GM23338 (cell line): ENCODE measurements around the gene IGF2BP3. TPM values are rescaled to one million over a fixed set of nuclear protein-coding genes. Genes with fewer than 3 reads are reported as not detected.
A peak's percentile ranks its signal among the peaks of the same experiment; 100 is the strongest.

ENCODE experiments used
- ATAC-seq: fragments of 200-7000 bp; cut with Tn5 transposase; 3 replicates; pipeline ENCODE4 v1.9.1; 2020
- DNase-seq: peaks from one replicate; pipeline ENCODE4 v3.0.0-alpha.2; 2015; ENCODE audit warnings: low spot score
- H2AFZ ChIP-seq: fragments of 200-600 bp; sonication (generic); 2 replicates; pipeline ENCODE4 v1.8.0; 2016; ENCODE audit warnings: antibody characterized with exemption, mild to moderate bottlenecking, moderate library complexity
- H3F3A ChIP-seq: fragments of 200-600 bp; sonication (generic); replicated peaks from 2 replicates; pipeline ENCODE4 v1.8.0; 2017; ENCODE audit warnings: antibody characterized with exemption, mixed run types, low read depth
- H3K27ac ChIP-seq: fragments of 200-600 bp; sonication (generic); 2 replicates; pipeline ENCODE4 v1.6.1; 2016; ENCODE audit warnings: low read depth
- H3K27me3 ChIP-seq: fragments of 200-600 bp; sonication (generic); 2 replicates; pipeline ENCODE4 v1.8.0; 2016; ENCODE audit warnings: mild to moderate bottlenecking, mixed run types, moderate library complexity; ENCODE audit not compliant: insufficient read depth
- H3K36me3 ChIP-seq: fragments of 200-600 bp; sonication (generic); 2 replicates; pipeline ENCODE4 v1.8.0; 2016; ENCODE audit warnings: mild to moderate bottlenecking; ENCODE audit not compliant: insufficient read depth
- H3K4me1 ChIP-seq: fragments of 200-600 bp; sonication (generic); 2 replicates; pipeline ENCODE4 v1.8.0; 2016; ENCODE audit warnings: mild to moderate bottlenecking, moderate library complexity; ENCODE audit not compliant: insufficient read depth
- H3K4me2 ChIP-seq: fragments of 200-600 bp; sonication (generic); 2 replicates; pipeline ENCODE4 v1.7.1; 2017; ENCODE audit warnings: mixed run types
- H3K4me3 ChIP-seq: fragments of 200-600 bp; sonication (generic); 2 replicates; pipeline ENCODE4 v1.6.1; 2016; ENCODE audit warnings: mixed run types
- H3K79me2 ChIP-seq: fragments of 200-600 bp; sonication (generic); replicated peaks from 2 replicates; pipeline ENCODE4 v1.8.0; 2017; ENCODE audit warnings: mild to moderate bottlenecking; ENCODE audit not compliant: insufficient read depth
- H3K9me2 ChIP-seq: fragments of 200-600 bp; sonication (generic); 2 replicates; pipeline ENCODE4 v1.8.0; 2017; ENCODE audit not compliant: insufficient read depth
- H4K20me1 ChIP-seq: fragments of 200-600 bp; sonication (generic); replicated peaks from 2 replicates; pipeline ENCODE4 v1.8.0; 2017; ENCODE audit warnings: mild to moderate bottlenecking; ENCODE audit not compliant: insufficient read depth
- H3K27ac Mint-ChIP-seq: 2 replicates; pipeline ENCODE4 v1.8.0; 2020; ENCODE audit warnings: inconsistent platforms, mild to moderate bottlenecking, moderate library complexity, mixed read lengths
- H3K27me3 Mint-ChIP-seq: 3 replicates; pipeline ENCODE4 v1.8.0; 2022; ENCODE audit warnings: low read depth, mild to moderate bottlenecking, moderate library complexity, mixed read lengths, inconsistent platforms; ENCODE audit not compliant: insufficient read depth, poor library complexity
- H3K36me3 Mint-ChIP-seq: 3 replicates; pipeline ENCODE4 v1.8.0; 2021; ENCODE audit warnings: low read depth, mild to moderate bottlenecking, inconsistent platforms, moderate library complexity, mixed read lengths
- H3K4me1 Mint-ChIP-seq: 3 replicates; pipeline ENCODE4 v1.8.0; 2020; ENCODE audit warnings: mild to moderate bottlenecking, inconsistent platforms, mixed read lengths
- H3K4me3 Mint-ChIP-seq: 3 replicates; pipeline ENCODE4 v1.8.0; 2021; ENCODE audit warnings: moderate library complexity, mild to moderate bottlenecking, inconsistent platforms, mixed read lengths
- H3K9me3 Mint-ChIP-seq: 3 replicates; pipeline ENCODE4 v1.8.0; 2020; ENCODE audit warnings: moderate library complexity, mild to moderate bottlenecking, inconsistent platforms, mixed read lengths
- CREB1 ChIP-seq: fragments of 250-450 bp; sonication (Bioruptor Pico); IDR thresholded peaks from 2 replicates; pipeline ENCODE4 v1.5.0; 2020; ENCODE audit warnings: low read depth, mild to moderate bottlenecking, moderate library complexity
- EZH2 ChIP-seq: fragments of 200-600 bp; sonication (generic); IDR thresholded peaks from one replicate; pipeline ENCODE4 v1.8.0; 2017; ENCODE audit warnings: antibody characterized with exemption, mild to moderate bottlenecking, low read depth; ENCODE audit not compliant: unreplicated experiment
- EZH2phosphoT487 ChIP-seq: fragments of 200-600 bp; sonication (generic); IDR thresholded peaks from one replicate; pipeline ENCODE4 v1.8.1; 2018; ENCODE audit warnings: antibody characterized with exemption; ENCODE audit not compliant: unreplicated experiment
- JUNB ChIP-seq: IDR thresholded peaks from one replicate; pipeline ENCODE4 v1.6.1; 2016; ENCODE audit warnings: antibody characterized with exemption; ENCODE audit not compliant: unreplicated experiment
- NANOG ChIP-seq: IDR thresholded peaks from 2 replicates; pipeline ENCODE4 v1.6.1; 2016; ENCODE audit warnings: antibody characterized with exemption, borderline replicate concordance
- POLR2AphosphoS5 ChIP-seq: IDR thresholded peaks from 2 replicates; pipeline ENCODE4 v1.6.1; 2016; ENCODE audit warnings: antibody characterized with exemption, low read depth
- STAT1 ChIP-seq: IDR thresholded peaks from one replicate; pipeline ENCODE4 v1.6.1; 2016; ENCODE audit warnings: antibody characterized with exemption; ENCODE audit not compliant: unreplicated experiment
- ZNF114 ChIP-seq: fragments of 250-450 bp; sonication (Bioruptor Pico); IDR thresholded peaks from 2 replicates; pipeline ENCODE4 v1.5.0; 2020; ENCODE audit warnings: mild to moderate bottlenecking, moderate library complexity
- polyA plus RNA-seq: library from polyadenylated mRNA; unstranded; fragments of >200 nt; fragmentation: Nextera tagmentation; extraction: Ambion mirVana; gene quantifications from 2 replicates; pipeline ENCODE4 v1.2.1, GENCODE V29; 2016
- total RNA-seq: library from RNA; depleted of rRNA; stranded (reverse); fragments of >200 nt; shearing (Covaris generic); gene quantifications from 2 replicates; pipeline ENCODE4 v1.2.3, GENCODE V29; 2014
- TF ChIP-seq, protein P1 (sequence below), 2 experiments: fragments of 200-600 bp in 1 of 2; sonication (generic) in 1 of 2; conservative IDR thresholded peaks; 2 replicates each; pipeline versions ENCODE4 v1.5.1 to v1.6.1; 2016 to 2017; ENCODE audit warnings: antibody characterized with exemption in 2 of 2, low read depth in 2 of 2, mild to moderate bottlenecking in 2 of 2, moderate library complexity in 1 of 2
- TF ChIP-seq, protein P2 (sequence below): IDR thresholded peaks from one replicate; pipeline ENCODE4 v1.6.1; 2018; ENCODE audit warnings: antibody characterized with exemption; ENCODE audit not compliant: unreplicated experiment

IGF2BP3 gene
- total and polyA plus RNA-seq, 2 experiments from 2014 or later: 52.0 to 183 TPM

DNA sequence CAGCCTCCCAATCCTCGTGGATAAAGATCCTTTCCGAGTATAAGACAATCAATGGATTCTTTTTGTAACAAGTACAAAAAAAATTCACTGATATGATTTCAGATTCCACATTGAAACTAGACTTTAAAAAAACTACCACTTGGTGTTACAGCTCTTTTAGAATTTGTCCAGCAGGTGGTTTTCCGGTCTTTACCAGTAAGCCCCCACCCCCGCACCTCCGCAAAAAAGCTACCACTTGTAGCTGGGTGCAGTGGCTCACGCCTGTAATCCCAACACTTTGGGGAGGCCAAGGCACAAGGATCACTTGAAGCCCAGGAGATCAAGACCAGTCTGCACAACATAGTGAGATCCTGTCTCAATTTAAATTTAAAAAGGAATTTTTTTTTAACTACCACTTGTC lies 19.8 kb downstream of the IGF2BP3 start:
- H3K36me3 ChIP-seq: no peaks in the 10 kb centered on the region
- no peaks in the 10 kb centered on the region for H3K27me3 ChIP-seq
- peaks cover 41% of the 10 kb centered on the region for H3K4me1 ChIP-seq
- 0 out of 2 replicates have a peak overlapping the region, but pooled peaks have one; percentile 1 for H3K4me2 ChIP-seq
- H3K4me1 Mint-ChIP-seq: peaks cover 44% of the 10 kb centered on the region
- no peaks in the 10 kb centered on the region for H3K9me2 ChIP-seq
- no peak overlapping the region for H3K4me3 Mint-ChIP-seq
- H3K27me3 Mint-ChIP-seq: peaks cover 8% of the 10 kb centered on the region
- H3K4me3 ChIP-seq: no peak overlapping the region
- DNase-seq (peak; percentile 50), ATAC-seq (no peak; the same call in 2 of the 3 replicates)
- no peaks in the 10 kb centered on the region for H3K9me3 Mint-ChIP-seq
- no peak overlapping the region for H3K27ac Mint-ChIP-seq
- peaks cover 63% of the 10 kb centered on the region for H3K36me3 Mint-ChIP-seq
- peaks cover 96% of the 10 kb centered on the region for H4K20me1 ChIP-seq
- H2AFZ ChIP-seq: no peak overlapping the region
- 0 out of 2 replicates have a peak overlapping the region, but pooled peaks have one; percentile 4 for H3K27ac ChIP-seq
- peaks cover 2% of the 10 kb centered on the region for H3F3A ChIP-seq
- TF ChIP-seq, protein P1, sequence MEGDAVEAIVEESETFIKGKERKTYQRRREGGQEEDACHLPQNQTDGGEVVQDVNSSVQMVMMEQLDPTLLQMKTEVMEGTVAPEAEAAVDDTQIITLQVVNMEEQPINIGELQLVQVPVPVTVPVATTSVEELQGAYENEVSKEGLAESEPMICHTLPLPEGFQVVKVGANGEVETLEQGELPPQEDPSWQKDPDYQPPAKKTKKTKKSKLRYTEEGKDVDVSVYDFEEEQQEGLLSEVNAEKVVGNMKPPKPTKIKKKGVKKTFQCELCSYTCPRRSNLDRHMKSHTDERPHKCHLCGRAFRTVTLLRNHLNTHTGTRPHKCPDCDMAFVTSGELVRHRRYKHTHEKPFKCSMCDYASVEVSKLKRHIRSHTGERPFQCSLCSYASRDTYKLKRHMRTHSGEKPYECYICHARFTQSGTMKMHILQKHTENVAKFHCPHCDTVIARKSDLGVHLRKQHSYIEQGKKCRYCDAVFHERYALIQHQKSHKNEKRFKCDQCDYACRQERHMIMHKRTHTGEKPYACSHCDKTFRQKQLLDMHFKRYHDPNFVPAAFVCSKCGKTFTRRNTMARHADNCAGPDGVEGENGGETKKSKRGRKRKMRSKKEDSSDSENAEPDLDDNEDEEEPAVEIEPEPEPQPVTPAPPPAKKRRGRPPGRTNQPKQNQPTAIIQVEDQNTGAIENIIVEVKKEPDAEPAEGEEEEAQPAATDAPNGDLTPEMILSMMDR (conservative IDR thresholded peaks at IDR 0.05; ENCODE audit: low read depth in 2 of 2): 0 out of 4 replicates have a peak, but pooled peaks of 1 of the 2 experiments have one; percentile 10
- TF ChIP-seq CREB1 (CRISPR knock-in tag): no peak
- no peak for TF ChIP-seq ZNF114 (CRISPR knock-in tag)
- TF ChIP-seq POLR2AphosphoS5: no peak
- peaks cover 100% of the 10 kb centered on the region for H3K79me2 ChIP-seq

DNA sequence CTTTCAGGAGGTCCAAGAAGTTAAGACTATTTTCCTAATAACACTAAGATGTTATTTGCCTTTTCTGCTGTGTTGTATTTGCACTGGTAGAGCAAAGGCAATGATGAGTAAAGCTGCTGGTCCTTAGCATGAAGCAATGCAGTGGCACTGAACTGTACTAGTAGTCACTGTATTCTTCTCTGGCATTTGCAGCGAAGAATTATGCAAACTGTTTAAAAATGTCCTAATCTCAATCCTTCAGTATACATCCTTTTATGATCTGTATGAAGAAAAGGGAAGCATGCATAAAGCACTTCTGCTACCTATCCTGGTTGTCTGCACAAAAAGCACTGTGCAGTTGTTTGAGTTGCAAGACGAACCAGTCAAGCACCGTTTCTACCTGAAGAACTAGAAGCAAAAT lies 20.4 kb downstream of the IGF2BP3 start:
- Histone ChIP-seq H3K9me2 (no peaks in the 10 kb centered on the region), H3K36me3 (no peaks in the 10 kb centered on the region), H3K27me3 (no peaks in the 10 kb centered on the region), H2AFZ (no peak overlapping the region), H3K27ac (no peak overlapping the region), H3K79me2 (peaks cover 100% of the 10 kb centered on the region), H4K20me1 (peaks cover 94% of the 10 kb centered on the region), H3K4me3 (no peak overlapping the region), H3F3A (peaks cover 2% of the 10 kb centered on the region), H3K4me1 (peaks cover 35% of the 10 kb centered on the region), H3K4me2 (no peak overlapping the region)
- Mint-ChIP-seq H3K4me1 (peaks cover 41% of the 10 kb centered on the region), H3K9me3 (no peaks in the 10 kb centered on the region), H3K27ac (no peak overlapping the region), H3K36me3 (peaks cover 57% of the 10 kb centered on the region), H3K4me3 (no peak overlapping the region), H3K27me3 (peaks cover 3% of the 10 kb centered on the region)
- TF ChIP-seq, protein P2, sequence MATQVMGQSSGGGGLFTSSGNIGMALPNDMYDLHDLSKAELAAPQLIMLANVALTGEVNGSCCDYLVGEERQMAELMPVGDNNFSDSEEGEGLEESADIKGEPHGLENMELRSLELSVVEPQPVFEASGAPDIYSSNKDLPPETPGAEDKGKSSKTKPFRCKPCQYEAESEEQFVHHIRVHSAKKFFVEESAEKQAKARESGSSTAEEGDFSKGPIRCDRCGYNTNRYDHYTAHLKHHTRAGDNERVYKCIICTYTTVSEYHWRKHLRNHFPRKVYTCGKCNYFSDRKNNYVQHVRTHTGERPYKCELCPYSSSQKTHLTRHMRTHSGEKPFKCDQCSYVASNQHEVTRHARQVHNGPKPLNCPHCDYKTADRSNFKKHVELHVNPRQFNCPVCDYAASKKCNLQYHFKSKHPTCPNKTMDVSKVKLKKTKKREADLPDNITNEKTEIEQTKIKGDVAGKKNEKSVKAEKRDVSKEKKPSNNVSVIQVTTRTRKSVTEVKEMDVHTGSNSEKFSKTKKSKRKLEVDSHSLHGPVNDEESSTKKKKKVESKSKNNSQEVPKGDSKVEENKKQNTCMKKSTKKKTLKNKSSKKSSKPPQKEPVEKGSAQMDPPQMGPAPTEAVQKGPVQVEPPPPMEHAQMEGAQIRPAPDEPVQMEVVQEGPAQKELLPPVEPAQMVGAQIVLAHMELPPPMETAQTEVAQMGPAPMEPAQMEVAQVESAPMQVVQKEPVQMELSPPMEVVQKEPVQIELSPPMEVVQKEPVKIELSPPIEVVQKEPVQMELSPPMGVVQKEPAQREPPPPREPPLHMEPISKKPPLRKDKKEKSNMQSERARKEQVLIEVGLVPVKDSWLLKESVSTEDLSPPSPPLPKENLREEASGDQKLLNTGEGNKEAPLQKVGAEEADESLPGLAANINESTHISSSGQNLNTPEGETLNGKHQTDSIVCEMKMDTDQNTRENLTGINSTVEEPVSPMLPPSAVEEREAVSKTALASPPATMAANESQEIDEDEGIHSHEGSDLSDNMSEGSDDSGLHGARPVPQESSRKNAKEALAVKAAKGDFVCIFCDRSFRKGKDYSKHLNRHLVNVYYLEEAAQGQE: no peak
- TF ChIP-seq NANOG (no peak), CREB1 (CRISPR knock-in tag) (no peak), POLR2AphosphoS5 (no peak), STAT1 (no peak), JUNB (no peak), EZH2phosphoT487 (no peak), EZH2 (no peak)
- TF ChIP-seq, protein P1 (conservative IDR thresholded peaks at IDR 0.05; ENCODE audit: low read depth in 2 of 2): no peak
- ATAC-seq (no peak), DNase-seq (no peak)
